H1 (cell line): ENCODE data around the gene CEP170. TPM values are rescaled to one million over a fixed set of nuclear protein-coding genes. Genes with fewer than 3 reads are reported as not detected.
"Not testable (repeated sequence)": the region's sequence is repeated elsewhere in the genome, so short reads cannot be mapped to it uniquely, and the experiment has no call there.

Source experiments
- CTCF ChIA-PET: fragments of 300-600 bp; sonication (Branson Sonifier 250); formaldehyde crosslinking; loops from one replicate; lab custom pipeline; 2021; ENCODE audit not compliant: partially characterized antibody; lab: Charles Lee
- POLR2A ChIA-PET: fragments of 300-600 bp; sonication (Branson Sonifier 250); formaldehyde crosslinking; loops from one replicate; lab custom pipeline; 2021; ENCODE audit warnings: inconsistent platforms; ENCODE audit not compliant: partially characterized antibody; lab: Charles Lee
- DNase-seq, 2 experiments: peaks; one replicate each; pipeline versions ENCODE4 v3.0.0 to v3.0.0-alpha.2; 2010 to 2022; ENCODE audit warnings: low spot score in 2 of 2, low read depth in 1 of 2, mixed read lengths in 1 of 2
- FAIRE-seq: peaks from 2 replicates; lab custom pipeline; 2011; peaks lifted over from hg19 to GRCh38; lab: Jason Lieb, UNC
- H2AFZ ChIP-seq: 2 replicates; pipeline ENCODE4 v1.8.1; 2012; ENCODE audit warnings: low read length, inconsistent platforms
- H2AK5ac ChIP-seq: 2 replicates; pipeline ENCODE4 v1.6.1; 2013; ENCODE audit warnings: low read depth, low read length
- H2BK120ac ChIP-seq: replicated peaks from 2 replicates; pipeline ENCODE3; 2013; ENCODE audit warnings: low read depth, low read length, inconsistent platforms
- H2BK12ac ChIP-seq: 2 replicates; pipeline ENCODE4 v1.6.1; 2013; ENCODE audit warnings: low read depth, low read length
- H2BK15ac ChIP-seq: 2 replicates; pipeline ENCODE4 v1.6.1; 2013; ENCODE audit warnings: low read length
- H2BK20ac ChIP-seq: 2 replicates; pipeline ENCODE4 v1.6.1; 2013; ENCODE audit warnings: low read length
- H2BK5ac ChIP-seq: 2 replicates; pipeline ENCODE4 v1.6.1; 2013; ENCODE audit warnings: low read depth, low read length
- H3K14ac ChIP-seq: 2 replicates; pipeline ENCODE4 v1.6.1; 2013; ENCODE audit warnings: inconsistent platforms; ENCODE audit not compliant: insufficient read length
- H3K18ac ChIP-seq: 2 replicates; pipeline ENCODE4 v1.6.1; 2013; ENCODE audit warnings: low read length; ENCODE audit errors: extremely low read depth
- H3K23ac ChIP-seq: 2 replicates; pipeline ENCODE4 v1.6.1; 2013; ENCODE audit warnings: inconsistent platforms; ENCODE audit not compliant: insufficient read length
- H3K23me2 ChIP-seq: 2 replicates; pipeline ENCODE4 v1.6.1; 2013; ENCODE audit warnings: low read depth, low read length
- H3K27ac ChIP-seq: 2 replicates; pipeline ENCODE4 v1.6.1; 2011; ENCODE audit warnings: low read depth, low read length, inconsistent platforms
- H3K27me3 ChIP-seq, 4 experiments: replicated peaks in 1 of 4; 1 replicate in 1 of 4; 2 replicates in 3 of 4; pipeline versions ENCODE4 v1.6.1 to v1.8.1; 2011 to 2013; ENCODE audit warnings: low read length in 3 of 4, mild to moderate bottlenecking in 3 of 4, inconsistent platforms in 2 of 4, mixed read lengths in 2 of 4, moderate library complexity in 1 of 4; ENCODE audit not compliant: control insufficient read depth in 3 of 4, insufficient read depth in 3 of 4; ENCODE audit errors: extremely low read depth in 1 of 4
- H3K36me3 ChIP-seq, 4 experiments: 2 replicates each; pipeline versions ENCODE4 v1.6.1 to v1.8.1; 2011 to 2013; ENCODE audit warnings: mild to moderate bottlenecking in 4 of 4, low read length in 3 of 4, moderate library complexity in 2 of 4, control low read depth in 1 of 4, inconsistent platforms in 1 of 4; ENCODE audit not compliant: insufficient read depth in 4 of 4, control insufficient read depth in 2 of 4
- H3K4ac ChIP-seq: replicated peaks from 2 replicates; pipeline ENCODE3; 2013; ENCODE audit warnings: low read length, low read depth, mixed read lengths, inconsistent platforms; ENCODE audit not compliant: insufficient read length
- H3K4me1 ChIP-seq, 4 experiments: replicated peaks in 1 of 4; 1 replicate in 1 of 4; 2 replicates in 3 of 4; pipeline versions ENCODE4 v1.6.1 to v1.8.1; 2011 to 2013; ENCODE audit warnings: low read length in 3 of 4, inconsistent platforms in 2 of 4, mixed read lengths in 1 of 4; ENCODE audit not compliant: insufficient read depth in 4 of 4, control insufficient read depth in 3 of 4
- H3K4me2 ChIP-seq, 2 experiments: 2 replicates each; pipeline versions ENCODE4 v1.6.1 to v1.8.1; 2011 to 2013; ENCODE audit warnings: low read depth in 2 of 2, low read length in 2 of 2, control low read depth in 1 of 2, inconsistent platforms in 1 of 2, mild to moderate bottlenecking in 1 of 2; ENCODE audit not compliant: insufficient read depth in 1 of 2
- H3K4me3 ChIP-seq, 4 experiments: fragments of 200-600, 300-600 bp in 1 of 4; sonication (generic), shearing (Covaris generic), sonication (Bioruptor Twin) in 1 of 4; 2 replicates each; pipeline versions ENCODE4 v1.5.1 to v1.8.1; 2011 to 2016; ENCODE audit warnings: low read length in 4 of 4, low read depth in 3 of 4, control low read depth in 2 of 4, inconsistent platforms in 2 of 4, mild to moderate bottlenecking in 2 of 4, mixed read lengths in 1 of 4, moderate library complexity in 1 of 4; ENCODE audit not compliant: insufficient read depth in 2 of 4; ENCODE audit errors: extremely low read depth in 1 of 4
- H3K56ac ChIP-seq: replicated peaks from 2 replicates; pipeline ENCODE3; 2013; ENCODE audit warnings: low read depth, mild to moderate bottlenecking, mixed read lengths, low read length, inconsistent platforms; ENCODE audit not compliant: insufficient read length
- H3K79me1 ChIP-seq: 2 replicates; pipeline ENCODE4 v1.6.1; 2013; ENCODE audit warnings: low read depth, low read length, control low read depth
- H3K79me2 ChIP-seq, 2 experiments: 2 replicates each; pipeline versions ENCODE4 v1.6.1 to v1.8.1; 2012 to 2013; ENCODE audit warnings: low read length in 2 of 2, mild to moderate bottlenecking in 2 of 2, inconsistent platforms in 1 of 2; ENCODE audit not compliant: insufficient read depth in 2 of 2, control insufficient read depth in 1 of 2
- H3K9ac ChIP-seq, 4 experiments: replicated peaks in 1 of 4; 1 replicate in 1 of 4; 2 replicates in 3 of 4; pipeline versions ENCODE4 v1.6.1 to v1.8.1; 2011 to 2013; ENCODE audit warnings: low read depth in 3 of 4, low read length in 3 of 4, control low read depth in 2 of 4, mild to moderate bottlenecking in 2 of 4, moderate library complexity in 2 of 4, inconsistent platforms in 1 of 4; ENCODE audit errors: extremely low read depth in 1 of 4
- H3K9me3 ChIP-seq, 2 experiments: 2 replicates each; pipeline versions ENCODE4 v1.6.1 to v1.8.1; 2012 to 2013; ENCODE audit warnings: mild to moderate bottlenecking in 2 of 2, moderate library complexity in 2 of 2, control low read depth in 1 of 2, inconsistent platforms in 1 of 2, low read depth in 1 of 2, low read length in 1 of 2, mixed read lengths in 1 of 2; ENCODE audit not compliant: insufficient read depth in 2 of 2
- H4K20me1 ChIP-seq, 2 experiments: replicated peaks in 1 of 2; 2 replicates each; pipeline versions ENCODE3 to v1.8.1; 2011 to 2013; ENCODE audit warnings: inconsistent platforms in 2 of 2, low read length in 2 of 2, mild to moderate bottlenecking in 1 of 2; ENCODE audit not compliant: insufficient read depth in 2 of 2, control insufficient read depth in 1 of 2
- H4K5ac ChIP-seq: 2 replicates; pipeline ENCODE4 v1.6.1; 2013; ENCODE audit warnings: low read length, low read depth, mixed read lengths, inconsistent platforms; ENCODE audit not compliant: insufficient read length
- H4K8ac ChIP-seq: 2 replicates; pipeline ENCODE4 v1.8.0; 2013; ENCODE audit warnings: mild to moderate bottlenecking, moderate library complexity, low read length, inconsistent platforms; ENCODE audit not compliant: insufficient read depth; ENCODE audit errors: extremely low read depth
- H4K91ac ChIP-seq: replicated peaks from 2 replicates; pipeline ENCODE3; 2013; ENCODE audit warnings: low read length, mixed read lengths, inconsistent platforms; ENCODE audit not compliant: insufficient read length
- WGBS, 2 experiments: shearing (Covaris generic) in 1 of 2; methylation state at CpG; one replicate each; pipeline versions ENCODE4 v1.1.6 to v1.1.7; 2013 to 2015; ENCODE audit warnings: low lambda C conversion rate in 2 of 2, mixed read lengths in 2 of 2, inconsistent platforms in 1 of 2, low coverage in 1 of 2, missing lambda C conversion rate in 1 of 2; ENCODE audit not compliant: insufficient replicate concordance in 2 of 2, insufficient coverage in 1 of 2, insufficient read length in 1 of 2; ENCODE audit errors: extremely low coverage in 1 of 2, missing lambda C conversion rate in 1 of 2; 5-methylcytosine and 5-hydroxymethylcytosine counted together
- polyA plus RNA-seq, 7 experiments: library from polyadenylated mRNA; depleted of rRNA in 3 of 7; stranded (reverse) in 5 of 7; unstranded in 2 of 7; fragments of >200 nt in 5 of 7; fragments of 200-250 nt in 2 of 7; gene quantifications; 1 replicate in 5 of 7; 2 replicates in 1 of 7; 4 replicates in 1 of 7; pipeline versions ENCODE4 v1.2.1 to v1.2.3, GENCODE V29; 2011 to 2013; ENCODE audit warnings: missing spikeins in 2 of 7, mixed read lengths in 2 of 7
- total RNA-seq: library from RNA; stranded (reverse); fragmentation: NEBNext Ultra II Directional; extraction: Animal tissue kit (Norgen Biotek cat#: 25700); gene quantifications from 2 replicates; pipeline ENCODE4 v1.2.1, GENCODE V29; 2021

The CEP170 gene
- total and polyA plus RNA-seq, 2 of the 8 experiments (the other 6 are each of a cell fraction or from before 2014, with no cell fraction given): 33.1 to 97.2 TPM

GRCh38 chr1:243201316-243201715, 53.8 kb downstream of the CEP170 start:
- H3K4ac ChIP-seq, POLR2A ChIA-PET, H2BK120ac ChIP-seq, H4K8ac ChIP-seq, H2BK12ac ChIP-seq, H3K9me3 ChIP-seq, H3K23ac ChIP-seq, H3K27ac ChIP-seq, H3K4me2 ChIP-seq, H4K91ac ChIP-seq, CTCF ChIA-PET, H3K79me2 ChIP-seq, H3K9ac ChIP-seq, H2BK5ac ChIP-seq, H3K18ac ChIP-seq, H3K79me1 ChIP-seq, H4K5ac ChIP-seq, FAIRE-seq, H4K20me1 ChIP-seq, H3K4me3 ChIP-seq, H3K4me1 ChIP-seq, H2BK15ac ChIP-seq, H3K23me2 ChIP-seq, H3K27me3 ChIP-seq, H2AFZ ChIP-seq, H3K14ac ChIP-seq, H2BK20ac ChIP-seq, DNase-seq, H3K56ac ChIP-seq, H2AK5ac ChIP-seq: not testable (repeated sequence)
- WGBS, 2 experiments: 95% methylated on average over 2 of the region's 2 CpGs; no CpG with 5 or more reads in 1 of the 2 experiments
- peaks cover 0 to 15% (median 1%) of the 10 kb centered on the region in 4 experiments; a peak in 3 of 8 replicates for H3K36me3 ChIP-seq

- H3K4ac ChIP-seq, DNase-seq, H2BK15ac ChIP-seq, H2BK120ac ChIP-seq, H4K91ac ChIP-seq, H3K56ac ChIP-seq, H3K14ac ChIP-seq, H2AK5ac ChIP-seq, H3K9ac ChIP-seq, H4K20me1 ChIP-seq, H2BK5ac ChIP-seq, CTCF ChIA-PET, H4K5ac ChIP-seq, H2BK12ac ChIP-seq, H4K8ac ChIP-seq, H3K18ac ChIP-seq, H3K4me3 ChIP-seq, H3K36me3 ChIP-seq, H3K27ac ChIP-seq, H2AFZ ChIP-seq, POLR2A ChIA-PET, H3K4me2 ChIP-seq, H3K4me1 ChIP-seq, H3K79me2 ChIP-seq, H3K23me2 ChIP-seq, H3K23ac ChIP-seq, H3K27me3 ChIP-seq, H2BK20ac ChIP-seq, H3K79me1 ChIP-seq, H3K9me3 ChIP-seq: not testable (repeated sequence)
- 90% methylated on average over 2 of the region's 6 CpGs; no CpG with 5 or more reads in 1 of the 2 experiments for WGBS, 2 experiments
- FAIRE-seq: peak; percentile 80
These were observed 57.6 kb downstream of the CEP170 start for GRCh38 chr1:243197524-243197923.
